ENCODE measurements around the gene ARSI. TPM values are rescaled to one million over a fixed set of nuclear protein-coding genes. Genes with fewer than 3 reads are reported as not detected.

The ARSI gene
- polyA plus RNA-seq, 1 of the 3 experiments (the other 2 are of a cell fraction) = 0.20 TPM

GRCh38 chr5:150341989-150342388 lies 39.3 kb upstream of the ARSI start (continued):
- no peak for TF ChIP-seq USF1 (IDR thresholded peaks at IDR 0.05; ENCODE audit: borderline replicate concordance, low read depth)
- no peak for TF ChIP-seq RXRA (IDR thresholded peaks at IDR 0.05; ENCODE audit: borderline replicate concordance, low read depth)
- TF ChIP-seq MEF2A (IDR thresholded peaks at IDR 0.05; ENCODE audit: borderline replicate concordance, low read depth) = no peak

- TF ChIP-seq GATA2 (CRISPR knock-in tag; IDR thresholded peaks at IDR 0.05) (no peak), YY1 (IDR thresholded peaks at IDR 0.05; ENCODE audit: low read depth) (no peak), TCF12 (IDR thresholded peaks at IDR 0.05) (no peak), RCOR1 (IDR thresholded peaks at IDR 0.05; ENCODE audit: low read length) (no peak), USF2 (IDR thresholded peaks at IDR 0.05; ENCODE audit: borderline replicate concordance, low read depth, low read length) (no peak), NRF1 (IDR thresholded peaks at IDR 0.05; ENCODE audit: low read depth, low read length) (no peak), FOXM1 (IDR thresholded peaks at IDR 0.05; ENCODE audit: low read depth) (no peak), REST (IDR thresholded peaks at IDR 0.05; ENCODE audit: low read depth, low read length) (no peak), POLR2AphosphoS5 (IDR thresholded peaks at IDR 0.05; ENCODE audit: low read depth, low read length) (no peak)
- DNase-seq = no peak
- Histone ChIP-seq H3K4me3 (ENCODE audit: low read depth in 2 of 2, low read length in 1 of 2) (no peak overlapping the region), H3K4me2 (no peak overlapping the region), H3F3A (replicated peaks; ENCODE audit: insufficient read depth) (no peaks in the 10 kb centered on the region), H4K20me1 (ENCODE audit: insufficient read depth) (no peaks in the 10 kb centered on the region), H3K4me1 (ENCODE audit: control insufficient read depth in 1 of 2, insufficient read depth in 2 of 2, low read depth in 1 of 2, low read length in 1 of 2) (peaks cover 0 to 2% of the 10 kb centered on the region in 2 experiments; a peak in 1 of 4 replicates), H2AFZ (ENCODE audit: low read depth) (no peak overlapping the region), H3K27me3 (ENCODE audit: insufficient read depth) (no peaks in the 10 kb centered on the region), H3K79me2 (ENCODE audit: insufficient read depth) (no peaks in the 10 kb centered on the region), H3K9ac (no peak overlapping the region), H3K36me3 (replicated peaks in 1 of 2; ENCODE audit: control insufficient read depth in 1 of 2, insufficient read depth in 2 of 2, low read length in 1 of 2) (no peaks in the 10 kb centered on the region), H3K9me2 (no peaks in the 10 kb centered on the region), H3K27ac (ENCODE audit: low read depth in 2 of 2, low read length in 1 of 2) (no peak overlapping the region), H3K9me3 (no peaks in the 10 kb centered on the region)
- CTCF ChIA-PET = interaction anchor here (3.3 kb wide), 1 partner anchor 9 kb away, joined by 24 read pairs; no protein-coding TSS in a partner anchor
- POLR2A ChIA-PET = no interaction called here
- WGBS (ENCODE audit: low lambda C conversion rate) = 67% methylated on average over 3 of the region's 4 CpGs
Measured at GRCh38 chr5:150341331-150341730, 38.6 kb upstream of the ARSI start.
